Thyroid gland (tissue), 4 donors: ENCODE measurements around the gene SGCA.

Source experiments
- CTCF ChIP-seq, 6 experiments: fragments of 200-600 bp in 3 of 6; fragments of 450-650 bp in 3 of 6; sonication (generic) in 3 of 6; IDR thresholded peaks; one replicate each; pipeline ENCODE4 v1.5.1; 2016 to 2019; ENCODE audit warnings: antibody characterized with exemption in 6 of 6, mild to moderate bottlenecking in 2 of 6, inconsistent platforms in 1 of 6, moderate library complexity in 1 of 6
- POLR2A ChIP-seq, 2 donors: fragments of 450-650 bp; IDR thresholded peaks; one replicate each; pipeline ENCODE4 v1.6.1; 2017; ENCODE audit warnings: antibody characterized with exemption in 2 of 2, mild to moderate bottlenecking in 2 of 2, moderate library complexity in 1 of 2

GRCh38 chr17:50168319-50168718 is 2.5 kb downstream of the SGCA start:
- TF ChIP-seq CTCF (IDR thresholded peaks at IDR 0.05) (no peak), POLR2A (IDR thresholded peaks at IDR 0.05) (no peak)
